HG02938 (cell line): ENCODE data around the gene ADGRG1.

Experiments
- ATAC-seq: cut with Tn5 transposase; IDR thresholded peaks from one replicate; pipeline ENCODE4 v1.9.1; 2021; ENCODE audit warnings: mild to moderate bottlenecking, moderate library complexity; ENCODE audit not compliant: unreplicated experiment

The ADGRG1 gene

GRCh38 chr16:57619606-57620334 is 8.7 kb upstream of the ADGRG1 start:
- ATAC-seq: no peak

GRCh38 chr16:57620335-57621231 is 7.8 kb upstream of the ADGRG1 start:
- ATAC-seq: no peak

- ATAC-seq: no peak
Measured at GRCh38 chr16:57621521-57622271, 6.7 kb upstream of the ADGRG1 start.

GRCh38 chr16:57622361-57623250 is 5.8 kb upstream of the ADGRG1 start:
- no peak for ATAC-seq

GRCh38 chr16:57623251-57624043 is 5.0 kb upstream of the ADGRG1 start:
- no peak for ATAC-seq

GRCh38 chr16:57624044-57624688 is 4.3 kb upstream of the ADGRG1 start:
- ATAC-seq: no peak

- ATAC-seq: no peak
Measured at GRCh38 chr16:57624806-57625500, 3.5 kb upstream of the ADGRG1 start.

GRCh38 chr16:57626420-57627170 is 1.8 kb upstream of the ADGRG1 start:
- no peak for ATAC-seq

- no peak for ATAC-seq
Measured at GRCh38 chr16:57627184-57627871, 1.1 kb upstream of the ADGRG1 start.

GRCh38 chr16:57628783-57629293 is 408 bp downstream of the ADGRG1 start:
- no peak for ATAC-seq

GRCh38 chr16:57629516-57630406 is 1.3 kb downstream of the ADGRG1 start:
- ATAC-seq: no peak

- no peak for ATAC-seq
Measured at GRCh38 chr16:57630407-57630797, 2.0 kb downstream of the ADGRG1 start.

- no peak for ATAC-seq
Measured at GRCh38 chr16:57630931-57631845, 2.8 kb downstream of the ADGRG1 start.

- ATAC-seq: no peak
Measured at GRCh38 chr16:57632568-57632967, 4.1 kb downstream of the ADGRG1 start.
